ENCODE measurements around the gene PTGER4. TPM values are rescaled to one million over a fixed set of nuclear protein-coding genes. Genes with fewer than 3 reads are reported as not detected.
A peak's percentile ranks its signal among the peaks of the same experiment; 100 is the strongest.

The PTGER4 gene
- total and polyA plus RNA-seq, 4 donors, result 4.3 to 13.9 (median 9.6) TPM

DNA sequence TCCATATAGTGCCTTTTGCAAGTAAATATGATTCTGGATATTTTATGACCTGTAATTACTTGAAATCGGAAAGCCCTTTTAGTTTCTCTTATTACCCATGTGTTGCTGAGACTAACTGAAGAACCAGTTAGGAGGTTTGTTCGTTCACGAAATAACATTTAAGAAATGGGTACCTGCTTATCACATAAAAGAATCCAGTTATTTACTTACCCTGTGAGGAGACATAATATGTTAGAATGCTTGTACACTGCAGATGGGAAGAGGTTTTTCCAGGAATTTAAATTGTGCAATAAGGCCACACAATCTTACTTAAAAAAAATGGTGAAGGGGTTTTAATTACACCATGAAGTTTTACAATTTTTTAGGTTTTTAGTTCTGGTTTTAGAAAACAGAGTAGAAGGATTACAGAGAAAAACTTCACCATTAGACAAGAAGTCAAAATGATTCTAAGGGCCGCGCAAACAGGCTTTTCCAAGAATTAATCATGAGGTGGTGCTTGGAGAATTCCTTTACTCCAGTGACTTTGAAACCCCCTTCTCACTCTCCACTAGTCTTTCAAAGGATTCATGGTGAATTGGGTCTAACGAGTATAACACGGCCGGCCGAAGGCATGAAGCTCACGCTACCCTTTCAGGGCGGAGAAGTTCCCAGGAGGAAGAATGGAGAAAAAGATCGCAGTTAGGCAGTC is 1.1 kb upstream of the PTGER4 start:
- Histone ChIP-seq H3K4me3 (ENCODE audit: low read depth, low read length) (peak overlapping the region; percentile 61), H3K27ac (ENCODE audit: low read depth, low read length) (peak overlapping the region; percentile 30), H3K27me3 (ENCODE audit: control insufficient read depth, insufficient read depth, low read length) (peaks cover 40% of the 10 kb centered on the region), H3K36me3 (ENCODE audit: control insufficient read depth, insufficient read depth, low read length) (no peaks in the 10 kb centered on the region), H3K9me3 (ENCODE audit: control insufficient read depth, insufficient read depth, low read length) (no peaks in the 10 kb centered on the region), H3K4me1 (ENCODE audit: control insufficient read depth, insufficient read depth, low read length) (peaks cover 26% of the 10 kb centered on the region)
- DNase-seq (ENCODE audit: low read depth in 4 of 6, low spot score in 6 of 6), result peak in 2 of 6 donors; percentile 54 to 63
- WGBS (ENCODE audit: insufficient coverage), result 2% methylated on average over 7 of the region's 12 CpGs

- Histone ChIP-seq H3K27ac (ENCODE audit: low read depth, low read length) (peak overlapping the region; percentile 54), H3K27me3 (ENCODE audit: control insufficient read depth, insufficient read depth, low read length) (peaks cover 40% of the 10 kb centered on the region), H3K4me1 (ENCODE audit: control insufficient read depth, insufficient read depth, low read length) (peaks cover 26% of the 10 kb centered on the region), H3K36me3 (ENCODE audit: control insufficient read depth, insufficient read depth, low read length) (no peaks in the 10 kb centered on the region), H3K4me3 (ENCODE audit: low read depth, low read length) (peak overlapping the region; percentile 61), H3K9me3 (ENCODE audit: control insufficient read depth, insufficient read depth, low read length) (no peaks in the 10 kb centered on the region)
- peak in 4 of 6 donors; percentile 57 to 93 (median 74) for DNase-seq (ENCODE audit: low read depth in 4 of 6, low spot score in 6 of 6)
- WGBS (ENCODE audit: insufficient coverage), result under 1% methylated on average over 46 of the region's 60 CpGs
Observed at GRCh38 chr5:40679148-40679912, 385 bp upstream of the PTGER4 start.

GRCh38 chr5:40680741-40681362 is 1.1 kb downstream of the PTGER4 start:
- WGBS (ENCODE audit: insufficient coverage), result 3% methylated on average over 37 of the region's 37 CpGs
- Histone ChIP-seq H3K36me3 (ENCODE audit: control insufficient read depth, insufficient read depth, low read length) (no peaks in the 10 kb centered on the region), H3K27me3 (ENCODE audit: control insufficient read depth, insufficient read depth, low read length) (peaks cover 40% of the 10 kb centered on the region), H3K4me1 (ENCODE audit: control insufficient read depth, insufficient read depth, low read length) (peaks cover 26% of the 10 kb centered on the region), H3K9me3 (ENCODE audit: control insufficient read depth, insufficient read depth, low read length) (no peaks in the 10 kb centered on the region), H3K27ac (ENCODE audit: low read depth, low read length) (no peak overlapping the region), H3K4me3 (ENCODE audit: low read depth, low read length) (peak overlapping the region; percentile 61)
- DNase-seq (ENCODE audit: low read depth in 4 of 6, low spot score in 6 of 6), result peak in 2 of 6 donors; percentile 28 to 31

- 1% methylated on average over 64 of the region's 67 CpGs for WGBS (ENCODE audit: insufficient coverage)
- Histone ChIP-seq H3K27ac (ENCODE audit: low read depth, low read length) (peak overlapping the region; percentile 4), H3K4me3 (ENCODE audit: low read depth, low read length) (peak overlapping the region; percentile 61), H3K27me3 (ENCODE audit: control insufficient read depth, insufficient read depth, low read length) (peaks cover 40% of the 10 kb centered on the region), H3K36me3 (ENCODE audit: control insufficient read depth, insufficient read depth, low read length) (no peaks in the 10 kb centered on the region), H3K9me3 (ENCODE audit: control insufficient read depth, insufficient read depth, low read length) (no peaks in the 10 kb centered on the region), H3K4me1 (ENCODE audit: control insufficient read depth, insufficient read depth, low read length) (peaks cover 26% of the 10 kb centered on the region)
- DNase-seq (ENCODE audit: low read depth in 4 of 6, low spot score in 6 of 6), result peak in 2 of 6 donors; percentile 43 to 69
Observed at GRCh38 chr5:40681363-40682153, 1.8 kb downstream of the PTGER4 start.

GRCh38 chr5:40682154-40683017 is 2.7 kb downstream of the PTGER4 start:
- peak overlapping the region; percentile 4 for H3K27ac ChIP-seq (ENCODE audit: low read depth, low read length)
- no peaks in the 10 kb centered on the region for H3K36me3 ChIP-seq (ENCODE audit: control insufficient read depth, insufficient read depth, low read length)
- peak overlapping the region; percentile 39 for H3K4me3 ChIP-seq (ENCODE audit: low read depth, low read length)
- H3K9me3 ChIP-seq (ENCODE audit: control insufficient read depth, insufficient read depth, low read length), result no peaks in the 10 kb centered on the region
- H3K27me3 ChIP-seq (ENCODE audit: control insufficient read depth, insufficient read depth, low read length), result peaks cover 40% of the 10 kb centered on the region
- 92% methylated on average over 5 of the region's 16 CpGs for WGBS (ENCODE audit: insufficient coverage)
- no peak for DNase-seq (ENCODE audit: low read depth in 4 of 6, low spot score in 6 of 6)
- peaks cover 26% of the 10 kb centered on the region for H3K4me1 ChIP-seq (ENCODE audit: control insufficient read depth, insufficient read depth, low read length)

- Histone ChIP-seq H3K27me3 (ENCODE audit: control insufficient read depth, insufficient read depth, low read length) (peaks cover 37% of the 10 kb centered on the region), H3K36me3 (ENCODE audit: control insufficient read depth, insufficient read depth, low read length) (no peaks in the 10 kb centered on the region), H3K27ac (ENCODE audit: low read depth, low read length) (no peak overlapping the region), H3K4me1 (ENCODE audit: control insufficient read depth, insufficient read depth, low read length) (peaks cover 26% of the 10 kb centered on the region), H3K9me3 (ENCODE audit: control insufficient read depth, insufficient read depth, low read length) (no peaks in the 10 kb centered on the region), H3K4me3 (ENCODE audit: low read depth, low read length) (no peak overlapping the region)
- no peak for DNase-seq (ENCODE audit: low read depth in 4 of 6, low spot score in 6 of 6)
- no CpG with 5 or more reads among the region's 1 CpG for WGBS (ENCODE audit: insufficient coverage)
Observed at GRCh38 chr5:40683305-40683704, 3.6 kb downstream of the PTGER4 start.

GRCh38 chr5:40685193-40685592 is 5.5 kb downstream of the PTGER4 start:
- H3K4me3 ChIP-seq (ENCODE audit: low read depth, low read length), result no peak overlapping the region
- no peaks in the 10 kb centered on the region for H3K9me3 ChIP-seq (ENCODE audit: control insufficient read depth, insufficient read depth, low read length)
- DNase-seq (ENCODE audit: low read depth in 4 of 6, low spot score in 6 of 6), result no peak
- no peak overlapping the region for H3K27ac ChIP-seq (ENCODE audit: low read depth, low read length)
- peaks cover 23% of the 10 kb centered on the region for H3K27me3 ChIP-seq (ENCODE audit: control insufficient read depth, insufficient read depth, low read length)
- H3K4me1 ChIP-seq (ENCODE audit: control insufficient read depth, insufficient read depth, low read length), result peaks cover 16% of the 10 kb centered on the region
- H3K36me3 ChIP-seq (ENCODE audit: control insufficient read depth, insufficient read depth, low read length), result no peaks in the 10 kb centered on the region

GRCh38 chr5:40685976-40686486 is 6.3 kb downstream of the PTGER4 start:
- Histone ChIP-seq H3K9me3 (ENCODE audit: control insufficient read depth, insufficient read depth, low read length) (no peaks in the 10 kb centered on the region), H3K4me3 (ENCODE audit: low read depth, low read length) (no peak overlapping the region), H3K27me3 (ENCODE audit: control insufficient read depth, insufficient read depth, low read length) (peaks cover 15% of the 10 kb centered on the region), H3K36me3 (ENCODE audit: control insufficient read depth, insufficient read depth, low read length) (no peaks in the 10 kb centered on the region), H3K27ac (ENCODE audit: low read depth, low read length) (no peak overlapping the region), H3K4me1 (ENCODE audit: control insufficient read depth, insufficient read depth, low read length) (peaks cover 8% of the 10 kb centered on the region)
- no CpG with 5 or more reads among the region's 1 CpG for WGBS (ENCODE audit: insufficient coverage)
- no peak for DNase-seq (ENCODE audit: low read depth in 4 of 6, low spot score in 6 of 6)

Data from spinal cord (tissue), 10 donors.